ENCODE results near the gene PRKN. TPM values are rescaled to one million over a fixed set of nuclear protein-coding genes. Genes with fewer than 3 reads are reported as not detected.

The PRKN gene
- total RNA-seq, 1 donor from 2014 or later, result 0.93 TPM

DNA sequence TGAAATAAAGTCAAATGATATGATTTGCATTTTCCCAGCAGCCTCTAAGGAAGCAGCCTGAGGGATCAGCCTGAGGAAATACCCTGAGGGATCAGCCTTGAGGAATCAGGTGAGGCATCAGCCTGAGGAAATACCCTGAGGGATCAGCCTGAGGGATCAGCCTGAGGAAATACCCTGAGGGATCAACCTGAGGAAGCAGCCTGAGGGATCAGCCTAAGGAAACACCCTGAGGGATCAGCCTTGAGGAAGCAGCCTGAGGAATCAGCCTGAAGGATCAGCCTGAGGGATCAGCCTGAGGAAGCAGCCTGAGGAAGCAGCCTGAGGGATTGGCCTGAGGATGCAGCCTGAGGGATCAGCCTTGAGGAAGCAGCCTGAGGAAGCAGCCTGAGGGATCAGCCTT lies 784.0 kb downstream of the PRKN start:
- no peak for DNase-seq (ENCODE audit: extremely low read depth, low read depth, low spot score)

GRCh38 chr6:161941565-161941964 lies 786.0 kb downstream of the PRKN start:
- DNase-seq (ENCODE audit: extremely low read depth, low read depth, low spot score), result no peak

- no peak for DNase-seq (ENCODE audit: extremely low read depth, low read depth, low spot score)
Observed at GRCh38 chr6:161940519-161940918, 787.0 kb downstream of the PRKN start.

GRCh38 chr6:161926324-161926723 lies 801.2 kb downstream of the PRKN start:
- DNase-seq (ENCODE audit: extremely low read depth, low read depth, low spot score), result no peak

DNA sequence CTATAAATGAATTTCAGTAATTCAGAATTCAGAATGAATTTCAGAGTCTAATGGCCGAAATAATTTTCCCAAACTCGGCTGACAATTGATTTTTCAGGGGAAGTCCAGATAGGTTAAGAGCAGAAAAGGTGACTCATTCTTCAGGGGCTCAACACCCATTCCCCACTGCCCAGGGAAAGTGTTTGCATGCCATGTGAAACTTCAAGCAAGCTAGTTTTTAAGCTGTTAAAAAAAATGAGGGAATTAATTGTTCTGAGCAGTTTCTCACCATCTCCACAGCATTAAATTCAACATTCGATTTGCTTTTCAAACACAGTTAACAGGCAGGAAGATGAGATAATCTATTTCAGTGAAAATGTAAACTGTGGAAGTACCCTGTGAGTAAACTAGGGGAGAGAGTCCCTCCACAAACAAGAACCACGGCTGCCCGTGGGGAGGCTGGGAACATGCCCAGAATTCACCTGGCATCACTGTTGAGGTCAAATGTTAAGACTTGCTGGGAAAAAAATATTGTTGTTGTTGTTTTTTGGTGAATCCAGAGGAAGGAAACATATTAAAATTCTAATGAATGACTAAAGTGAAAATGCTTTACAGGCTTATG lies 803.0 kb downstream of the PRKN start:
- DNase-seq (ENCODE audit: extremely low read depth, low read depth, low spot score), result no peak

DNA sequence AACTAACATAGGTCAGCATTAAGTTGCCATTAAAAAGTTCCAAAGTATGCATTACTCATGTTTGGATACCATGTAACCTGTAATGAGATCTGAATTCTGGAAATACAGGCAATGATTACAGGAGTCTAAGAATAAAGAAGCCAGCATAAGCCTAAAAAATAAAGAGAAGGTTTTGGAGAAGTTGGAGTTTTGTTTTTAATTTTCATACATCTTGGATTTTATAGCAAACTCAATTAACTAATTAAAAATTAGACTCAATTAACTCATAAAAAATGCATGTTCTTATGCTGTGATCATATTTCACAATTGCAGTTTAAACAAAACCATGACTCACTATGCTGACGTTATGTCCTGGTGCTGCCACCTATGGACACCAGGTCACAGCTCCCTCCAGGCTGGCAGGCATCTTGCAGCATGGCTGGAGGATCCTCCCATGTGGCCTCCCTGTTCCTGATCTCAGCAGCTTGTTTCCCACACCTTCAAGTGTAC lies 804.9 kb downstream of the PRKN start:
- DNase-seq (ENCODE audit: extremely low read depth, low read depth, low spot score), result peak; percentile 60

GRCh38 chr6:161921602-161922395 lies 805.8 kb downstream of the PRKN start:
- no peak for DNase-seq (ENCODE audit: extremely low read depth, low read depth, low spot score)

GRCh38 chr6:161919691-161920090 lies 807.9 kb downstream of the PRKN start:
- no peak for DNase-seq (ENCODE audit: extremely low read depth, low read depth, low spot score)

DNA sequence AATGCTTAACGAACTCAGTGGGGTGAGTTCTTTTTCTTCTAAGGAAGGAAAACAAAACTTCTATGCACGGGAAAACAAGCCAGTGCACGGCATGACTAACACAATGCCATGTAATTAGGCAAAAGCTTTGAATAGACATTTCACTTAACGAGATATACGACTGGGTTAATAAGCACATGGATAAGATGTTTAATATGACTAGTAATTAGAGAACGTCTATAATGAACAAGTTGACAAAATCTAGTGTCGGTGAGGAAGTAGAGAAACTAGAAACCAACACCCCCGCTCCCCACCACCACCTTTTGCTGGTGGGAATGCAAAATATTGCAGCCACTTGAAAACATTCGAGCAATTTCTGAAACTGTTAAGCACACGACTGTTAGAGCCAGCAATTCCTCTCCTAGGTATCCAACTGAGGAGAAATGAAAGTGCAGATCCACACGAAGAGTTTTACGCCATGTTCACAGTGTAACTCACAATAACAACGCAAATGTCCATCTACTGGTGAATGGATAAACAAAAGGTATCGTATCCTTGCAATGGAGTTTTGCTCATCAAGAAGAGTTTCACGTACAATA lies 808.8 kb downstream of the PRKN start:
- no peak for DNase-seq (ENCODE audit: extremely low read depth, low read depth, low spot score)

DNA sequence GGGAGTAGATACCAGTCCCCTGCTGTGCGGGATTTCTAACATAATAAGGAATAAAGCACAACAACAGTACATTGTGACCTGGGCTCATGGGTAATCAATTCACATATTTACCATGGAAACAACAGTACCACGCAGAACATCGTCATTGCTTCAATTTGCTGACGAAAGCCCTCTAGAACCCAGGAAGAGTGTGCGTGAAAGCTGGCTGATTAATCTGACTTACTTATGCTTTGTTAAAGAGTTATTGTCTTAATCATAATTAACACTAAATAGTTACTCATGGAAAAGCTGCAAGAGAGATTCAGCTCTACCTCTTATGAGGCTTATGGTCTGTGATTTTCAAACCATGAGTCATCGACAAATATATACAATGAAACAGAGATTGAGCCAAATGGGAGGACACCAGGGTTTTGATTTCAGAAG lies 809.4 kb downstream of the PRKN start:
- no peak for DNase-seq (ENCODE audit: extremely low read depth, low read depth, low spot score)

DNA sequence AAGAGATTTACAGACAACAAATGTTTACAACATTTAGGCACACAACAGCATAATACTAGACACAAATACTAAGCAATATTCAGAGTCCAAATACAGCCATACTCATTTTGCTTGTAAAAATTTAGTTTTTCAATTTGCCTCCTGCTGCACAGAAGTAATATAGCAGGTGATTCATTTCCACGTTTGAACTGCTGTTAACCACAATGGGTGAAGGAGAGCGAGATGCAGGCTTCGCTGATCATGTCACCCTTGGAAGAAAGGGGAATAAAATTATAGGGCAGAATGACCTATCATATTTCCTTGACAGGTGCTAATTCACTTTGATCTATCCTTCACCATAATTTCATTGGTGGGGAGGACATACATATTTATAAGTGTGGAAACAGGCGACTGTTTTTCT lies 809.9 kb downstream of the PRKN start:
- no peak for DNase-seq (ENCODE audit: extremely low read depth, low read depth, low spot score)

- DNase-seq (ENCODE audit: extremely low read depth, low read depth, low spot score), result no peak
Observed at GRCh38 chr6:161915456-161915964, 812.1 kb downstream of the PRKN start.

GRCh38 chr6:161908872-161909271 lies 818.7 kb downstream of the PRKN start:
- DNase-seq (ENCODE audit: extremely low read depth, low read depth, low spot score), result peak; percentile 62

DNA sequence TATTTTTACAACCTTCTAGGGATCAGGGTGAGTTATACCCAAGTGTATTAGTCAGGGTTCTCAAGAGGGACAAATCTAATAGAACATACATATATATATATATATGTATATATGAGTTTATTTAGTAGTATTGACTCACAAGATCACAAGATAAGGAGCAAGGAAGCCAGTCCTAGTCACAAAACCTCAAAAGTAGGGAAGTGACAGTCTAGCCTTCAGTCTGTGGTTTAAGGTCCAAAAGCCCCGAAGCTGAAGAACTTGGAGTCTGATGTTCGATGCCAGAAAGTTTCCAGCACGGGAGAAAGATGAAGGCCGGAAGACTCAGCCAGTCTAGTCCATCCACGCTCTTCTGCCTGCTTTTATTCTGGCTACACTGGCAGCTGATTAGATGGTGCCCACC lies 821.0 kb downstream of the PRKN start:
- no peak for DNase-seq (ENCODE audit: extremely low read depth, low read depth, low spot score)

DNA sequence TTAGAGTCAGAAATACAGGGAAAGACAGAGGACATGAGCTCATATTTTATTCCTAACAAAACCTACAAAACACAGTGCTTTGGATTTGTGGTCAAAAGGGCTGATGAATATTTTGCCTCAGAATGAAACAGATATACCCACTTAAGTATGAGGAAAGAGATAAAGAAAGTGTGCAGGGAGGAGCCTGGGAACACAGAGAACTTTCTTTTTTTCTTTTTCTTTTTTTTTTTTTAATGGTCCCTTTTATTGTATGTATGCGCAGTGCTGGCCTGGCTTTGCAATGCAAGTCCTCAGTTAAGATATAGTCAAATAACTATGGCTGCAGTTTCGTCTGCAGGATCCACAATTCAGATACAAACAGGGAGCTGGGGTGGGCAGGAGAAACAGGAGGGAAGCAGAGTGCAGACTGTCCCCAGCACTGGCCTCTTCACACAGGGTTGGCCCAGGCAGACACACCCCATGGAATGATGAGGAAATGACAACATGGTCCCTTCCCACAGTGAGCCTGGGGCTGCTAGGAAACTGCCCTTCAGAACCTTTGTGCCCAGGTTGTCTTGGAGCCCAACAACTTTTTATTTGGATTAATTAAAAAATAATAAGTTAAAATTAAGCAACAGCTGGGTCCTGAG lies 823.9 kb downstream of the PRKN start:
- no peak for DNase-seq (ENCODE audit: extremely low read depth, low read depth, low spot score)

- DNase-seq (ENCODE audit: extremely low read depth, low read depth, low spot score), result no peak
Observed at GRCh38 chr6:161901740-161902426, 825.7 kb downstream of the PRKN start.

- no peak for DNase-seq (ENCODE audit: extremely low read depth, low read depth, low spot score)
Observed at GRCh38 chr6:161894436-161894835, 833.1 kb downstream of the PRKN start.

- DNase-seq (ENCODE audit: extremely low read depth, low read depth, low spot score), result no peak
Observed at GRCh38 chr6:161891542-161891941, 836.0 kb downstream of the PRKN start.

GRCh38 chr6:161890832-161891297 lies 836.7 kb downstream of the PRKN start:
- no peak for DNase-seq (ENCODE audit: extremely low read depth, low read depth, low spot score)

- DNase-seq (ENCODE audit: extremely low read depth, low read depth, low spot score), result no peak
Observed at GRCh38 chr6:161890133-161890831, 837.3 kb downstream of the PRKN start.

Data from glomerular endothelial cell (primary cell).